ENCODE data around the gene CHP2. TPM values are rescaled to one million over a fixed set of nuclear protein-coding genes. Genes with fewer than 3 reads are reported as not detected.

The CHP2 gene
- not detected in 2 replicates for total RNA-seq

GRCh38 chr16:23754594-23755483, at the start of gene CHP2:
Gene CHP2, plus strand, starts transcription at chr16:23755026. Its CDS starts 24 bp downstream, at chr16:23755050.

GRCh38 chr16:23712976-23713375, 41.9 kb upstream of the CHP2 start, which contains the start of gene ERN2:
Gene ERN2, minus strand, starts transcription at chr16:23713222. Its CDS starts 35 bp downstream, at chr16:23713187.

Other genes with a start within 250 kb of the CHP2 start
- gene GGA2, start 244.5 kb upstream of the CHP2 start, total RNA-seq = 22.4 and 33.1 TPM in 2 replicates
- 20.1 and 23.4 TPM in 2 replicates for gene EARS2, start 197.7 kb upstream of the CHP2 start, total RNA-seq
- gene UBFD1, start 197.3 kb upstream of the CHP2 start, total RNA-seq = 53.9 and 159 TPM in 2 replicates
- 143 and 166 TPM in 2 replicates for gene NDUFAB1, start 158.7 kb upstream of the CHP2 start, total RNA-seq
- 7.1 and 7.6 TPM in 2 replicates for gene PALB2, start 113.7 kb upstream of the CHP2 start, total RNA-seq
- gene DCTN5, start 113.6 kb upstream of the CHP2 start, total RNA-seq = 63.3 and 83.4 TPM in 2 replicates
- gene PLK1, start 76.1 kb upstream of the CHP2 start, total RNA-seq = 27.9 and 29.6 TPM in 2 replicates
- gene ERN2, start 41.8 kb upstream of the CHP2 start, total RNA-seq = not detected in 2 replicates
- gene PRKCB, start 81.0 kb downstream of the CHP2 start, total RNA-seq = 1.7 TPM in 1 of 2 replicates, not detected in the other

Data from epithelial cell of umbilical artery (primary cell).